Stomach (tissue), 4 donors: ENCODE results near the gene KLF9.

Experiments used
- EP300 ChIP-seq: sonication (generic); formaldehyde crosslinking; IDR thresholded peaks from one replicate; pipeline ENCODE4 v1.6.1; 2017; ENCODE audit warnings: antibody characterized with exemption
- POLR2A ChIP-seq, 4 donors: fragments of 450-650 bp; IDR thresholded peaks; one replicate each; pipeline ENCODE4 v1.6.1; 2016; ENCODE audit warnings: antibody characterized with exemption in 4 of 4, control low read depth in 2 of 4, mild to moderate bottlenecking in 1 of 4, moderate library complexity in 1 of 4
- POLR2AphosphoS5 ChIP-seq, 3 donors: sonication (generic); formaldehyde crosslinking; IDR thresholded peaks; one replicate each; pipeline ENCODE4 v1.6.1; 2016; ENCODE audit warnings: antibody characterized with exemption in 3 of 3
- TF ChIP-seq, protein P1 (sequence below), 7 experiments: fragments of 450-650 bp in 4 of 7; fragments of 200-600 bp in 3 of 7; sonication (generic) in 3 of 7; IDR thresholded peaks; one replicate each; pipeline ENCODE4 v1.5.1; 2016 to 2019; ENCODE audit warnings: antibody characterized with exemption in 7 of 7, control low read depth in 2 of 7, mild to moderate bottlenecking in 1 of 7

GRCh38 chr9:70392189-70392588, 22.3 kb downstream of the KLF9 start:
- TF ChIP-seq, protein P1, sequence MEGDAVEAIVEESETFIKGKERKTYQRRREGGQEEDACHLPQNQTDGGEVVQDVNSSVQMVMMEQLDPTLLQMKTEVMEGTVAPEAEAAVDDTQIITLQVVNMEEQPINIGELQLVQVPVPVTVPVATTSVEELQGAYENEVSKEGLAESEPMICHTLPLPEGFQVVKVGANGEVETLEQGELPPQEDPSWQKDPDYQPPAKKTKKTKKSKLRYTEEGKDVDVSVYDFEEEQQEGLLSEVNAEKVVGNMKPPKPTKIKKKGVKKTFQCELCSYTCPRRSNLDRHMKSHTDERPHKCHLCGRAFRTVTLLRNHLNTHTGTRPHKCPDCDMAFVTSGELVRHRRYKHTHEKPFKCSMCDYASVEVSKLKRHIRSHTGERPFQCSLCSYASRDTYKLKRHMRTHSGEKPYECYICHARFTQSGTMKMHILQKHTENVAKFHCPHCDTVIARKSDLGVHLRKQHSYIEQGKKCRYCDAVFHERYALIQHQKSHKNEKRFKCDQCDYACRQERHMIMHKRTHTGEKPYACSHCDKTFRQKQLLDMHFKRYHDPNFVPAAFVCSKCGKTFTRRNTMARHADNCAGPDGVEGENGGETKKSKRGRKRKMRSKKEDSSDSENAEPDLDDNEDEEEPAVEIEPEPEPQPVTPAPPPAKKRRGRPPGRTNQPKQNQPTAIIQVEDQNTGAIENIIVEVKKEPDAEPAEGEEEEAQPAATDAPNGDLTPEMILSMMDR (IDR thresholded peaks at IDR 0.05) = peak in 1 of 7 experiments; percentile 9
- TF ChIP-seq POLR2AphosphoS5 (IDR thresholded peaks at IDR 0.05) (no peak), POLR2A (IDR thresholded peaks at IDR 0.05) (no peak), EP300 (no peak)
